ENCODE results near the gene KDM2A.

KDM2A gene

GRCh38 chr11:67273260-67273990, 154.4 kb downstream of the KDM2A start:
- DNase-seq (ENCODE audit: low spot score), result no peak

DNA sequence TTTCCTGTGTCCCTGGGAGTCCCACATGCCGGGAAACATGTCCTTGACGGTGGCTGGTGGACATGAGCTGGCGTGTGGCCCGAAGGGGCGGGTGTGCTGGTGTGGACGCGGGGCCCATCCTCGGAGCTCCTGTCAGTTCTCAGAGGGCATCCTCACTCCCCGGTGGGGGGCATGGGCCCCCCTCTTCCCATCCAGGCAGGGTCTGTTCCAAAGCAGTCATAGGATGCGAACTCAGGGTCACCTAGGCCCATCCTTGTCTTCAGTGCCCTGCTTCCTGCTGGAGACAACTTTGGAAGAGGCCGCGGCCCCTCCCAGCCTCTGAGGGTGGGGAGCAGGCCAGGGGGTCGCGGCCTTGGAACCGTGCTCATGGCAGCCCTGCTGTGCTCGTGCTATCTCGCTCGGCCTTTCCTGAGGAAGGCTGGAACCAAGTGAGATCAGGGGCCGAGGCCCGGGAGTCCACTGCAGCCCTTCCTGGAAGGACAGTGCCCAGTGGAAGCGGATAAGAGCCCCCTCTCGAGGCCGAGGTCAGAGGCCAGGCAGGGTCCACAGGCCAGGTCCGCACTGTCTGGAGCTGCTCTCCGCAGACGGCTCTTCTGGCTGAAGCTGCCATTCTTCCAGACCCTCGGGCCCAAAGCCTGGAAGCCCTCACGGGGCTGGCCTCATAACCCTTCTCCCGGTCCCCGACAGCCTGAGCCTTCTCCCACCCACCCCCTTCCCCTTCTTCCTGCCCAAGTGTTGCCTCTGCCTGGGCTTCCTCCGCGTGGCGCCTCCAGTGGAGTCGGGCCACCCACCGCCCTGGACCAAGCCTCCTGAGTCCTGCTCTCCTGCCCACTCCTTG, 155.9 kb downstream of the KDM2A start:
- no peak for DNase-seq (ENCODE audit: low spot score)

- DNase-seq (ENCODE audit: low spot score), result no peak
Measured at GRCh38 chr11:67275606-67276409, 156.7 kb downstream of the KDM2A start.

GRCh38 chr11:67276781-67277230, 157.7 kb downstream of the KDM2A start:
- DNase-seq (ENCODE audit: low spot score), result no peak

- peak; percentile 92 for DNase-seq (ENCODE audit: low spot score)
Measured at GRCh38 chr11:67277231-67277961, 158.3 kb downstream of the KDM2A start.

GRCh38 chr11:67278135-67278938, 159.3 kb downstream of the KDM2A start:
- no peak for DNase-seq (ENCODE audit: low spot score)

GRCh38 chr11:67278939-67279588, 160.0 kb downstream of the KDM2A start:
- DNase-seq (ENCODE audit: low spot score), result no peak

GRCh38 chr11:67279589-67280340, 160.7 kb downstream of the KDM2A start:
- DNase-seq (ENCODE audit: low spot score), result no peak

- DNase-seq (ENCODE audit: low spot score), result no peak
Measured at GRCh38 chr11:67280341-67280787, 161.3 kb downstream of the KDM2A start.

DNA sequence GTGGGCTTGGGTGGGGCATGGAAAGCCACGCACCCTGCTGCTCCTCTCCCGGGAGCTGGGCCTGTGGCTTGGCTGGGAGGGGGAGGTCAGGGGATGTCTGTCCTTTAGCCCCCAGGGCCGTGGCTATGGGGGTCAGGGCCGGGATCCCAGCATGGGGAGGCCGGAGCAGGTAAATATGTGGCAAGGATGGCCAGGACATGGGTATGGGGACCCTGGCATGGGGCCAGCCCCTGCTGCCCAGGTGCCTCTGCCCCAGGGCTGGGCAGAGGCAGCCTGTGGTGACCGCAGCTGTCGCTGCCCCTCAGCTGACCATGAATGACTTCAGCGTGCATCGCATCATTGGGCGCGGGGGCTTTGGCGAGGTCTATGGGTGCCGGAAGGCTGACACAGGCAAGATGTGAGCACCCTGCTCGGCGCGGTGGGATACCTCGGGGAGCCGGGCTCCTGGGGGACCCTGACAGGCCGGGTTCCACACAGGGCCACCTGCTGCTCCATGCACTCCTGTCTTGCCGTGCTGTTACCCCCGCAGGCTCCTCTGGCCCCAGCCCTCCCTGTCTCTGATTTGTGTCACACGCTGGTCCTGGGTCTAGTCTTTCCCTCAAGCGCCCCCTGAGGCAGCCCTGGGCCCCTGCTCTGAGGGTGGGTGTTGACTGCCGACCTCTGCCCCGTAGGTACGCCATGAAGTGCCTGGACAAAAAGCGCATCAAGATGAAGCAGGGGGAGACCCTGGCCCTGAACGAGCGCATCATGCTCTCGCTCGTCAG, 161.9 kb downstream of the KDM2A start:
- no peak for DNase-seq (ENCODE audit: low spot score)

DNA sequence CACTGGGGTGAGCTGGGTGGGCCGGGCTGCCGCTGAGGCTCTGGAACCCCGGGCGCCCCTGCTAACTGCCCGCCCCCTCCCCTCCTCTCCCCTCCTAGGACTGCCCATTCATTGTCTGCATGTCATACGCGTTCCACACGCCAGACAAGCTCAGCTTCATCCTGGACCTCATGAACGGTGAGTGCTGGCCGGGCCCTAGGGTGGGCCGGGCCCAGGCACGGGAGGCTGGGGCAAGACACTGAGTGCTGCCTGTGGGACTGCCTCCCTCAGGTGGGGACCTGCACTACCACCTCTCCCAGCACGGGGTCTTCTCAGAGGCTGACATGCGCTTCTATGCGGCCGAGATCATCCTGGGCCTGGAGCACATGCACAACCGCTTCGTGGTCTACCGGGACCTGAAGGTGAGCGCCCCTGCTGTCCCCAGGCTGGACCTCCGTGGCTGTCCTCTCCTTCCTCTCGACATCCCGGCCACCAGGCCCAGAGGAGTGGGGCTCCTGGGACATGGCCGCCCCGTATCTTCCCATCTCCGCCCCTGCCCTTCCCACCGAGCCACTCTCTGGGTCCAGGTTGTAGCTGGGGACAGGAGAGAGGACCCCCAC, 162.6 kb downstream of the KDM2A start:
- no peak for DNase-seq (ENCODE audit: low spot score)

DNA sequence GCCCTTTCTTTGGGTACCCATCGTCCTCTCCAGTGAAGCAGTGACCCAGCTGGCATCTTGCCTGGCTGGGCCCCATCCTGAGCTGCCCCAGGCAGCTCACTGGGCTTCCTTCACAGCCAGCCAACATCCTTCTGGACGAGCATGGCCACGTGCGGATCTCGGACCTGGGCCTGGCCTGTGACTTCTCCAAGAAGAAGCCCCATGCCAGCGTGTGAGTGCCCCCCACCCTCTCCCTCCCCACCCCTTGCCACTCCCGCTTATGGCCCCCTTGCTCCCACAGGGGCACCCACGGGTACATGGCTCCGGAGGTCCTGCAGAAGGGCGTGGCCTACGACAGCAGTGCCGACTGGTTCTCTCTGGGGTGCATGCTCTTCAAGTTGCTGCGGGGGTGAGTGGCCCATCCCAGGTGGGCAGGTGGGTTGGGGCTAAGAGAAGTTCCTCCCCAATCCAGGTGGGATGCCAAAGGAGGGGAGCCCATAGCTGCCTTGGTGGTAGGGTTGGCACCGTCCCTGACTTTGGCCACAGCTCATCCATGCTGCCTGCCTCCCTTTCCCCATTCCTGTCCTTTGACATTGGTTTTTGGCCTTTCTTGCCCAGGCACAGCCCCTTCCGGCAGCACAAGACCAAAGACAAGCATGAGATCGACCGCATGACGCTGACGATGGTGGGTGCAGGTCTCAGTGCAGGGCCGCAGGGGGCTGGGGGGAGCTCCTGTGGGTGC, 163.3 kb downstream of the KDM2A start:
- DNase-seq (ENCODE audit: low spot score), result no peak

- DNase-seq (ENCODE audit: low spot score), result no peak
Measured at GRCh38 chr11:67282876-67283371, 163.9 kb downstream of the KDM2A start.

- DNase-seq (ENCODE audit: low spot score), result no peak
Measured at GRCh38 chr11:67283481-67283963, 164.5 kb downstream of the KDM2A start.

GRCh38 chr11:67284811-67285540, 165.9 kb downstream of the KDM2A start:
- DNase-seq (ENCODE audit: low spot score), result no peak
